Endothelial cell (in vitro differentiated cells): ENCODE measurements around the gene KLHL40. TPM values are rescaled to one million over a fixed set of nuclear protein-coding genes. Genes with fewer than 3 reads are reported as not detected.

Experiments
- DNase-seq: peaks from one replicate; pipeline ENCODE4 v3.0.0; 2021; ENCODE audit warnings: low spot score
- H3K27ac Mint-ChIP-seq: one replicate; pipeline ENCODE4 v1.8.0; 2021; ENCODE audit warnings: mixed read lengths, inconsistent platforms; ENCODE audit not compliant: unreplicated experiment
- H3K27me3 Mint-ChIP-seq: one replicate; pipeline ENCODE4 v1.8.0; 2021; ENCODE audit warnings: mild to moderate bottlenecking, moderate library complexity, mixed read lengths, inconsistent platforms; ENCODE audit not compliant: unreplicated experiment
- H3K36me3 Mint-ChIP-seq: one replicate; pipeline ENCODE4 v1.8.0; 2021; ENCODE audit warnings: mild to moderate bottlenecking, low read depth, mixed read lengths, inconsistent platforms; ENCODE audit not compliant: unreplicated experiment
- H3K4me1 Mint-ChIP-seq: one replicate; pipeline ENCODE4 v1.8.0; 2021; ENCODE audit warnings: mild to moderate bottlenecking, mixed read lengths, inconsistent platforms; ENCODE audit not compliant: unreplicated experiment
- H3K4me3 Mint-ChIP-seq: one replicate; pipeline ENCODE4 v1.8.0; 2021; ENCODE audit warnings: mild to moderate bottlenecking, mixed read lengths, inconsistent platforms; ENCODE audit not compliant: unreplicated experiment
- H3K9me3 Mint-ChIP-seq: one replicate; pipeline ENCODE4 v1.8.0; 2021; ENCODE audit warnings: mixed read lengths, inconsistent platforms; ENCODE audit not compliant: unreplicated experiment
- CTCF ChIP-seq: fragments of 200-600 bp; sonication (generic); IDR thresholded peaks from one replicate; pipeline ENCODE4 v1.5.0; 2021; ENCODE audit warnings: antibody characterized with exemption; ENCODE audit not compliant: unreplicated experiment
- total RNA-seq: library from RNA; stranded (reverse); fragmentation: NEBNext Ultra II Directional; extraction: Animal tissue kit (Norgen Biotek cat#: 25700); gene quantifications from one replicate; pipeline ENCODE4 v1.2.1, GENCODE V29; 2021; ENCODE audit not compliant: unreplicated experiment

Gene KLHL40
- total RNA-seq, 1 donor from 2014 or later: not detected

GRCh38 chr3:42688016-42688415 lies 2.7 kb downstream of the KLHL40 start:
- no peak overlapping the region for H3K27ac Mint-ChIP-seq
- H3K9me3 Mint-ChIP-seq: no peaks in the 10 kb centered on the region
- H3K36me3 Mint-ChIP-seq: no peaks in the 10 kb centered on the region
- no peak overlapping the region for H3K4me3 Mint-ChIP-seq
- H3K27me3 Mint-ChIP-seq: peaks cover 9% of the 10 kb centered on the region
- TF ChIP-seq CTCF: no peak
- no peak for DNase-seq
- H3K4me1 Mint-ChIP-seq: no peaks in the 10 kb centered on the region

GRCh38 chr3:42688487-42689420 lies 3.4 kb downstream of the KLHL40 start:
- Mint-ChIP-seq H3K4me3 (no peak overlapping the region), H3K27ac (no peak overlapping the region), H3K9me3 (no peaks in the 10 kb centered on the region), H3K4me1 (no peaks in the 10 kb centered on the region), H3K36me3 (no peaks in the 10 kb centered on the region), H3K27me3 (peaks cover 9% of the 10 kb centered on the region)
- no peak for DNase-seq
- TF ChIP-seq CTCF: no peak

GRCh38 chr3:42689421-42690014 lies 4.2 kb downstream of the KLHL40 start:
- Mint-ChIP-seq H3K36me3 (no peaks in the 10 kb centered on the region), H3K27me3 (peaks cover 9% of the 10 kb centered on the region), H3K9me3 (no peaks in the 10 kb centered on the region), H3K4me3 (no peak overlapping the region), H3K27ac (no peak overlapping the region), H3K4me1 (no peaks in the 10 kb centered on the region)
- no peak for TF ChIP-seq CTCF
- DNase-seq: no peak

- DNase-seq: no peak
- Mint-ChIP-seq H3K4me1 (no peaks in the 10 kb centered on the region), H3K27me3 (peaks cover 9% of the 10 kb centered on the region), H3K9me3 (no peaks in the 10 kb centered on the region), H3K27ac (no peak overlapping the region), H3K36me3 (no peaks in the 10 kb centered on the region), H3K4me3 (no peak overlapping the region)
- TF ChIP-seq CTCF: no peak
Measured at GRCh38 chr3:42690191-42690590, 4.9 kb downstream of the KLHL40 start.
